G401 (cell line): ENCODE data around the gene CD9. TPM values are rescaled to one million over a fixed set of nuclear protein-coding genes. Genes with fewer than 3 reads are reported as not detected.
"Not testable (repeated sequence)": the region's sequence is repeated elsewhere in the genome, so short reads cannot be mapped to it uniquely, and the experiment has no call there.

ENCODE experiments used
- DNase-seq: peaks from one replicate; pipeline ENCODE4 v3.0.0-alpha.2; 2015; ENCODE audit warnings: low spot score
- in situ Hi-C: cut with HindIII; loops from 2 replicates; pipeline ENCODE4 v1.10.0; 2016; ENCODE audit warnings: low sequenced_read_pairs, mixed read lengths
- total RNA-seq: library from RNA; depleted of rRNA; stranded (reverse); fragments of >200 nt; shearing (Covaris generic); gene quantifications from 2 replicates; pipeline ENCODE4 v1.2.3, GENCODE V29; 2014

Gene CD9
- total RNA-seq, 1 experiment from 2014 or later, result 46.6 TPM

DNA sequence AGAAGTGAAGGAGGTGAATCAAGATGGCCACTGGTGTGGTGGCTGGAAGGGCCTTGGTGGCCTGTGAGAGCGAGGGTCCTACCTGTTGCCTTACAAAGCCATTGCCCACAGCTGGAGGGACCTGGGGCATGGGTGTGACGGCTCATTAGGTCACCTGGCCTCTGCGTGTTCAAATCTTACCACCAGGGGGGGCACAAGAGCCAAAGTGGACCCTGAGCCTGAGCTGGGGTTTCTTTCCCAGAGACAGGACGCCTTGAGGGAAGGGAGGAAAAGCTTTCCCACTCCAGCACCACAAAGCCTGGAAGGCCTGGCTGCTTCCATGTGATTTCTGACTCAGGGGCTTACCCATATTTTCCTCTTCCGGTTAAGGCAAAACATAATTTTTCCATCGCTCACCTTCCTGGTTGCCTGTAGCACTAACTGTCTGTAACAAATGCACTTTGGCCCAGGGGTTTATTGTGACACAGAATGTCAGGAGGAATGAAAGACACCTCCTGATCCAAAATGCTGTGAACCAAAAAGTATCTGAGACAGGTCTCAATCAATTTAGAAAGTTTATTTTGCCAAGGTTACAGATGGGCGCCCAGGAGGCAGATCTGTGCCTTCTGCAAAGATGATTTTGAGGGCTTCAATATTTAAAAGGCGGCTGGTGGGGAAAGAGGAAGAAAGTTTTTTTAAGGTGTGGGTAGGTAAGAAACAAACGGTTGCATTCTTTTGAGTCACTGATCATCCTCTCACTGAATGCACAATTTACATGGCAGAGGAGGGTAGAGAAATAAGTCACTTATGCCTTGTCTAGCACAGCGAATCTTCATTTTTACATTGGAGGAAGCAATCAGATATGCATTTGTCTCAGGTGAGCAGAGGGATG lies 4.3 kb upstream of the CD9 start:
- in situ Hi-C loops, result no loop called here
- peak; percentile 71 for DNase-seq

DNA sequence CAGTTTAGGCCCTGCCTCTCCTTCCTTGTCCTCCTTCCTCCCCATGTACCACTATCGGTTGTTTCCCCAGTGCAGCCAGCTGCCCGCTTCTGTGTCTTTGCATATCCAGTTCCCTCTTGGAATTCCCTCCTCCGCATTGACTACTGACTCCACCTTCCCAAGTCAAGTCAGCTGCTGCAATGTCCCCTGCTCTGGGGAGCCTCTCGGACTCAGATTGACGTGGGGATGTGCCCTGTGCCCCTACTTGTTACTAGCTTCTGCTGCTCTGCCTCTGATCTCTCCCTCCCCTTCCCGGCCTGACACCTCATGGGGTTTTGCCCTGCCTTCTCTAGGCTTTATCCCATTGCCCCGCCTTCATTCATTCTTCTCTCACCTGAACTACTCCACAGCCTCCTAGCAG lies 2.1 kb upstream of the CD9 start:
- no peak for DNase-seq
- in situ Hi-C loops, result no loop called here

DNA sequence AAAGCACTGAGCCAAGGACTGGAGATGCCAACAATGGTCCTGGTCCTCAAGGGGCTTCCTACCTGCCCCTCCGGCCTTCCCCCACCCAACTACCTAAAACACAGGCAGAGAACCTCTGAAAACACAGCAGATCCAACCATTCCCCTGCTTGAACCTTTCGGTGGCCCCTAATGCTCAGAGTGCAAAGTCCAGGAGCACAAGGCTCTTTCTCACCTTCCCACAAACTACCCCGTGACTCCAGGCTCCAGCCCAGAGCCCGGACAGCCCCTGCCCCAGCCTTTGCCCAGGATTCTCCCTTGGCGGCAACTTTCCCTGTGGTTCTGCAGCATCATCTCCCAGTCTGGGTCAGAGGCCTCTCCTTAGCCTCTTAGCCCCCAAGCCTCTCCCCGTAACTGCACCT lies 1.6 kb upstream of the CD9 start:
- DNase-seq, result no peak
- in situ Hi-C loops, result no loop called here

DNA sequence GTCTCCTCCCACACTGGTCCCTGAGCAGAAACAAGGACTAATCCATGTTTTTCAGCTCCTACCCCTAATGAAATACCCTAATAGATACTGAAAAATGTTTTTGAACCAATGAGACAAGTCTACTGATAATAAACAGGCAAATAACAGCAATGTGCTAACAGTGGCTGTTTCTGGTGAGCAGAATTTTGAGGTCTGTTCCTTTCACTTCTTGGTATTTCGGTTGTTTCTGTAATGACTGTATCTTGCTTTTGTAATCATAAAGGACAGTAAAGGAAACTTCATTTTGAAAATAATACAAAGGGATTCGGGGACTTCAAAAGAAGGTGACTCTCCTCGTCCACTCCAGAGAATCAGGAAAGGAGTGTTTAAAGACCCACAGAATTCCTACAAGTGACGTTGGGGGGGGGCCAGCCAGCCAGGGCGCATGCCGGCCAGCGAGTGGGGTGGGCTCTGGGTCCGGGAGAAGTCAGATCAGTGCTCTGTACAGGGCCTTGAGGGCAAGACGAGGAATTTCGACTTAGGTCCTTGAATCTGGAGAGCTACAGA lies 1.1 kb upstream of the CD9 start:
- in situ Hi-C loops, result no loop called here
- no peak for DNase-seq

DNA sequence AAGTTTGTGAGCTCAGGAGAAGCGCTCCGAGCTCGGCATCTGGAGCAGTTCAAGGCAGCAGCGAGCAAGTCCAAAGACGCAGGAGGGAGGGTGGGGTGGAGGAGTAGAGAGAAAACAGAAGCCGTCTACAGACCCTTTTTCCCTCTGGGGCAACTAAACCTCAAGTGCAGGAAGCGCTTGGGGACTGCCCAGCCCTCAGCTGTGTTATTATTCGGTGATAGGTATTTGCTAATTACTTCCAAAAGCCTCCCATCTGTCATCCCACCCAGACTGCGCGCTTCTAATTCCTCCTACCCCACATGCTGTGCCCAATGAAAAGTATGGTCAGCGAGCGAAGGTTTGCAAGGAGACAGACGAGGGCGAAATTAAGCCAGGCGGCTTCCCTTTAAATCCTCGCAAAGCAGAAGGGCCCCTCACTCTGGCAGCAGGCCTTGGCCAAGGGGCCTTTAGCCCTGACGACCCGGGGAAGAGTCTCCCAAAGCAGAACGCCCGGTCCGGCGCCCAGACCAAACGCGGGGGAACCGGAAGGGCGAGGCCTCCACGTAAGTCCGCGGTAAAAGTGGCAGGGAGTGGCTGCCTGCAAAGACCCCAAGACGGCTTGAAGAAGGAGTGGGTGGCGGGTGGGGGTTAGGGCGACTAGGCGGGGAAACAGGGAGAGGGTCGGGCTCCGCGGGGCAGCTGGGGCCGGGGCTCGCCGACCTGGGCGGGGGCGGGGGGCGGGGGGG lies 507 bp upstream of the CD9 start:
- in situ Hi-C loops, result no loop called here

DNA sequence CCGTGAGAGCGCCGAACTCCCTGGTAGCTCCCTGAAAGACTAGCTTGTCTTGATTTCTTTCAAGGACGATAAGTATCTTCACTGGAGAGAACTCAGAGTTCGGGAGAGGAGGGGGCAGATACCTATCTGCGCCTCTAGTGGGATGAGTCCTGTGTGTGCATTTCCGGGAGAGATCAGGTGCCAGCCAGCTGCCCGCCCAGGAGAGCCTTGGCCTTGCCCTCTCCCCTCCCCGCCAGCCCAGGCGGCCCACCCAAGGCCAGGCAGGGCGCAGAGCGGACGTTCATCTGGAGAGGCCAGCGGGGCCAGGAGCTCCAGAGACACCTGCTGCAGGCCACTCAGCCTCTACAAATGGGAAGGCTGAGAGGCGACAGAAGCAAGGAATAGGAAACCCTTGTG lies 1.0 kb downstream of the CD9 start:
- in situ Hi-C loops, result no loop called here
- no peak for DNase-seq

More for the DNA sequence above, 507 bp upstream of the CD9 start:
- no peak for DNase-seq

DNA sequence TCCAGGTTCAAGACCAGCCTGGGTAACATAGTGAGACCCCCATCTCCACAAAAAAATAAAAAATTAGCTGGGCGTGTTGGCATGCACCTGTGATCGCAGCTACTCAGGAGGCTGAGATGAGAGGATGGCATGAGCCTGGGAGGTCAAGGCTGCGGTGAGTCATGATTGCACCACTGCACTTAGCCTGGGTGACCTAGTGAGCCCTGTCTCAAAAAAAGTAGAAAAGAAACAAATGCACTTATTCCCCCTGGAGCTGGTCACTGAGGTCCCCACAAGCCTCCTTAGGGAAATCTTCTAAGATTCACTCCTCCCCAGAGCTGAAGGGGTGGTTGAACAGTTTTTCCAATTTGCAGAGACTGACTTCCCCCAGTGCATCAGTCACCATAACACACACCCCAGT lies 1.6 kb downstream of the CD9 start:
- in situ Hi-C loops, result no loop called here
- no peak for DNase-seq

DNA sequence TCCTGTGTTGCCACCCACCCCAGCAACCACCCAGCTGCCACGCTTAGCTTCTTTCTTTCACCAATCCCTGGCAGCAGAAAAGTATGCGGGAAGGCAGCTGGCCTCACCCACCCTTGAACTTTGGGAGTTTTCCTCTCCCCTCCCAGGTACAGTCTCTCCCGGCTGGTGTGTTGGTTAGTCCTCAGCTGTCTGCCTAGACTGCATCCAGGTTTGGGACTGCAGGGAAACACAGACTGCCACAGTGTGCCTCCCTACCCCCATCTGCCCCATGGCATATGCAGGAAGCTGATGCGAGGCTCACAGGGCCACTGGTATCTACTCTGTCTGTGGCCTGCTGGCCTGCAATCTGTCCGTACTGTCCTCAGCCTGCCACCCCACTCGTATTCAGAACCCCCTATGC lies 2.1 kb downstream of the CD9 start:
- no peak for DNase-seq
- in situ Hi-C loops, result no loop called here

DNA sequence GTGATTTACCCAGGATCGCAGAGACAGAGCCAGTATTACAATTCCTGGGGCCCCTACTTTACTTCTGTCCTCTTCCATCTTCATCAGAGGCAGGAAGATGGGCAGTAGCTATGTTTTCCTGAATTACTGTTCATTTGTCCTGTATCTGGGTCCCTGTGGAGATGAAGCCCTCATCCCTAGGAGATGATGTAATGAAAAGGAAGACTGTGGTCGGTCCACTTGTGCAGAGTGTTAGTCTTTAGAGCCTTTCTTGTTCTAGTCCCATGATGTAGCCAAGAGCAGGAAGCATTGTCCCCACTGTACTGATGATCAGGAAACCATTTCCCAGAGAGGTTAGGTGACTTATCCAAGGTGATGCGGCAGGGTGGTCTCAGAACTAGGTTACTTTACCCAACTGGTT lies 2.6 kb downstream of the CD9 start:
- in situ Hi-C loops, result no loop called here
- DNase-seq, result no peak

DNA sequence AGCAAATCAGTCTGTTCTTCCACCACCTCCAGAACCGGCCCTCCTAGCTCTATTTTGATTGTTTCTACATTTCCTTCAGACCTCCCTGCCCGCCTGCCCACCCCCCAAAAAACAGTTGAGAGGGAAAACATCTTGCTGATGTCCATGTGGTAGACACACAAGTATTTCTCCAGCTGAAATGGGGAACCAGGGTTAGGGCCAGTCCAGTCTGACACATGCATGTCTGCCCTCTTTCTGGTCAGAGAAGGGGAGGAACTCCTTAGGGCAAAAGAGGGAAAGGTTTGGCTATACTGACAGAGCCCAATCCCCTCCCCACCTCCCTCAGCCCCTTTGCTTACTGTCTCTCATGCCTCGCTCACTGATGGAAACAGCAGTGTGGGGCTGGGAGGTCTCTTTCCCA lies 3.4 kb downstream of the CD9 start:
- in situ Hi-C loops, result no loop called here
- DNase-seq, result no peak

DNA sequence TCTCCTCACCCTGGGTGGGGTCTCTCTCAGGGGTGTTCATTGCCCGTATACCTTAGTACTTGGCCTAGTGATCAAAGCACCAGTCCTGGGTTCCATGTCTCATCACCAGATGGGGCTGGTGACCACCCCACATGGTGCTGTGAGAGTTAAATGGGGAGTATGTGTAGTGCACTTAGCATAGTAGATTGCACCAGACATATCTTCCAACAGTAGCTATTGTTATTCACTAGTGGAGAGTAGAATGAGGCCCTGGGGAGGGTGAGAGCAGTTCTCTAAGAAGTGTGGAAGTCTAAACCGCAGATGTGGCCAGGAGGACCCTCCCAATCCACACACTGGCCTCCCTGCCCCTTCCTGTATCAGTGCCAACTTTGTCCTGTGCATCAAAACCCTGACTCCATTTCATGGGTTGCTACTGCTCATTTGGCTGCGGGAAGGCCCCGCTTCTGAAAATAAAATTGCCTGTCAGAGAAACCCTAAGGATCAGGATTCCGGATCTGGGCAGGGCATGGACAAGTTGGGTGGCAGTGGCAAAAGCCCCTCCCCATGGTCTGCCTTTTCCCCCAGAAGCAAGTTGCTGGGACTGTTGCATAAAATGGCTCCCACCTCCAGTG lies 4.4 kb downstream of the CD9 start:
- no peak for DNase-seq
- in situ Hi-C loops, result no loop called here

DNA sequence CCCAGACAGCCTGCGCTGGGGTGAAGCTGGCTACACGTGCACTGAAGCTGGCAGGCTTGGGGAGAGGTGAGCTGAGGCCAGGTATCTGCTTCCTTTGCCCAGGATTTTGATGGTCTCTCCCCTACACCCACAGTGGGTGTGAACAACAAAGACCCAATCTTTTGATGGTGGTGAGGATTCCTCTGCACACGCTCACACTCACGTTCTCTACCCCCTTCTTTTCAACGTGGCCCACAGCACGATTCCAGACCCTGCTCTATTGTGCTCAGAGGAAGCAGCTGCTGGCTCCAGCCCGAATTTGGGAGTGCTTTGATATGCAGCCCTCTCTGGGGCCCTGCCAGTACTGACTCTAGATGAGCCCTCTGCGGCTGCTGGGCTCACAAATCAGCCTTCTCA lies 4.9 kb downstream of the CD9 start:
- DNase-seq, result no peak
- in situ Hi-C loops, result no loop called here

DNA sequence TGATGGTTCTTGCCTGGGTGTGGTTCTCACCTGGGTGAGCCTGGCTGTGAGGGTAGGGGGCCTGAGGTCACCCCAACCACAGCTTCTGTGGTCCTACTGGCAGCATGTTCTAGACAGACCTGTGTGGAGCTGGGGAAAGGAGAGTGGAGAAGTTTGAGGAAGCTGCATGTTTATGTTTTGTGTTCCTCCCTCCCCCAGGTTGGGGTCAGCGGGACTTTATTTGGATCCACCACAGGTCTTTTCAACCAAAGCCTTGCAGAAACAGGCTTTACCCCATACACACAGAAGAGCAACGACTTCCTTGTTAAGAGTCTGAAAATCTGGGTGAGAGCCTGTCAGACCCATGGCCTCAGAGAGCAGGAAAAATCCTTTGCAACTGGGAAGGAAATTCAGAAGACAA lies 5.6 kb downstream of the CD9 start:
- in situ Hi-C loops, result no loop called here
- no peak for DNase-seq

DNA sequence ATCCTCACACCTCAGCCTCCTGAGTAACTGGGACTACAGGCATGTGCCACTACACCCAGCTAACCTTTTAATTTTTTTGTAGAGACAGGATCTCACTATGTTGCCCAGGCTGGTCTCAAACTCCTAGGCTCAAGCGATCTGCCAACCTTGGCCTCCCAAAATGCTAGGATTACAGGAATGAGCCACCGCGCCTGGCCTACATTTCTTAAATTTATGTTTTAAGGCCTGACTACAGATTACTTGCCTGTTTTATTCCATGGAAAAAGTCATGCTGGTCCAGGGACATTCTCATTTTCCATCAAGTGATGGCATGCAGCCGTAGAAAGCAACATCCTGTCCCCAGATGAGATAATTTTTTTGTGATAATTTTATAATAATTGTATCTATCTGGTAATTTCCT lies 6.1 kb downstream of the CD9 start:
- DNase-seq, result no peak
- in situ Hi-C loops, result no loop called here

DNA sequence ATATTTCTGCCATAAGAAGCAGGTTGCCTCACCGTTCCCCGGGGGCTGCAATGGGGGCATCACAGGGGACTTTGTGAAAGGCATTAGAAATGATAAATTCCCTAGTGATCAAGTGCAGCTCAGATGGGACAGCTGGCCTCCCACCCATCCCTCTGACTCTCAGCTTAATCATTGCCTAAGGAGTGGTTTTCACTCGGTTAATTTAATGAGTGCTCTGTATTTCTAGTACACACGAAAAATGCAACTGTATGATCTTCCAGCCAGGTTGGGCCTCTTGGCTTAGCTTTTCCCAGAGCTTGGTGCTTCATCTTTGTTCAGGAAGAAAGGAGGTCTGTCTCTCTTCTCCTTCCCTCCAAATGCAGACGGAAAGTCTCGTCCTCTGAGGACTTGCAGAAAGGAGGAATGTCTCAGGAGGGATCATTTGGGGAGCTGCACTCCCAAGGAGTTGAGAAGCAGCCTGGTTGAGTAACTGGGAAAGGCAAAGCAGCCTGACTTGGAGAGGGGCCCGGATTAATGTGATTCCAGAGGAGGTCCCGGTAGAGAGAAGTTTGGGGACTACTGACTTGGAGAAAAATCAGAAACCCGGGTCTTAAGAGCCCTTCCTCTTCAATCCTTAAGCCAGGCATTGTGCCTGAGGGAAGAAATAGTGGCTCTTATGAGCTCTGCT lies 7.2 kb downstream of the CD9 start:
- DNase-seq, result no peak
- in situ Hi-C loops, result no loop called here

DNA sequence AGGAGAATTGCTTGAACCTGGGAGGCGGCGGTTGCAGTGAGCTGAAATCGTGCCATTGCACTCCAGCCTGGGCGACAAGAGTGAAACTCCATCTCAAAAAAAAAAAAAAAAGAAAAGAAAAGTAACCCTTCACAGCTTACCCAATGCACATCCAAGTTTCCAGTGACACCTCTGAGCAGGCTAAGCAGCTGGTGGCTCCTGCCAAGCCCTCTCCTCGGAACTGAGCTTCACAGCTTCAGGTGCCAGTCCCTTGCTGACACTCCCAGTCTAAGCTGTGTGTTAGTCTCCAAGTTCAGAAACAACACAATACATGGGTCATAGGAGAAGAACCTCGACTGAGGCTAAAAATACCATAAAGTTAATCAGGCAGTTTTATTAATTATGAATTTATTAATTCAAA lies 7.9 kb downstream of the CD9 start:
- no peak for DNase-seq
- in situ Hi-C loops, result no loop called here

DNA sequence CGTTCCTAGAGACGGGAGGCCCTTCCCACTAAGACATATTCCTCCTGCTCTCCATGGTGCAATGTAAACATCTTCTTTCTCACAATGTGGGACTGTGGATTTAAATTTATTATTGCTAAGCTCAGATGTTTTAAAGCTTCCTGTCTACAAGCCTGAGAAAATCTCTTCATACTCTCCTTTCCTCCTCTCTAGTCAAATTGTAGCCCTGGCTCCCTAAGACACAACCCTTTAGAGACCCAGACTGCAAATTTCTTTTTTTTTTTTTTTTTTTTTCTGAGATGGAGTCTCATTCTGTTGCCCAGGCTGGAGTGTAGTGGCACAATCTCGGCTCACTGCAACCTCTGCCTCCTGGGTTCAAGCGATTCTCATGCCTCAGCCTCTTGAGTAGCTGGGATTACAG lies 9.2 kb downstream of the CD9 start:
- DNase-seq, in situ Hi-C loops: not testable (repeated sequence)

DNA sequence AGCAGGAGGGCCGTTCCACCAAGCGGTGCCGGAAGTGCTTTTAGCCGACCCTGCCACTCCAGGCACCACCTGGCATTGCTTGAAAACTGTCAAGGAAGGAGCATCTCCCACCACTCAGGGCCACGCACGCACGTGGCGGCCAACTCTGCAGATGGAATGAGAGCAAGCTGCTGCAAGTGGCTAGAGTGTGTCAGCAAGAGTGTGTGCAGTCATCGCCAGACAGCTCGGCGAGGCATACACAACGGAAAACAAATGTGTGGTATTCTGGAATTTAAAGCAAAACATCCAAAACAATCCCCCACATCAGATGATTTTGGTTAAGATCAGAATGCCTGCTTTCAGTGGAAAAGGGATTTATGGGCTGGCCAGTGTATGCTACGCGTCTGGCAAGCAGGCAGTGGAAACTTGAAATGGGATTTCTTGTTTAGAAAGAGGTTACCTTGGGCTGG lies 11.2 kb downstream of the CD9 start:
- in situ Hi-C loops, result no loop called here

DNA sequence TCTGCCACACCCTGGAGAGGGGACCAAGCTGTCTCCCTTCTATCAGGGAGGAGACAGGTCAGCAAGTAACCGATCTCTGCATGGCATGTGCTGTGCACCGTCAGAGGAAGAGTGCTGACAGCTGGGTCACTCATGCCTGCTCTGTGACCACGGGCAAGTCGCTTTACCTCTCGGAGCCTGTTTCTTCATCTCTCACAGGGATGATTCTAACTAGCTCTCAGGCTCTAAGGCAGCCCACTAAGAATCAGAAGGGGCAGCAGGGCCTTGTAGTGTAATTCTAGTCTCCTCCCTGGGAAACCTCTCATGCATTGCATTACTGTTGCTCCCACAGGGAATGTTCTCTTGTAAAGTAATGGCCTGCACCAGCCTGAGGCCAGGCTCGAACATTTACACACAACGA lies 11.9 kb downstream of the CD9 start:
- no peak for DNase-seq
- in situ Hi-C loops, result no loop called here

More for the DNA sequence above, 11.2 kb downstream of the CD9 start:
- DNase-seq, result no peak

DNA sequence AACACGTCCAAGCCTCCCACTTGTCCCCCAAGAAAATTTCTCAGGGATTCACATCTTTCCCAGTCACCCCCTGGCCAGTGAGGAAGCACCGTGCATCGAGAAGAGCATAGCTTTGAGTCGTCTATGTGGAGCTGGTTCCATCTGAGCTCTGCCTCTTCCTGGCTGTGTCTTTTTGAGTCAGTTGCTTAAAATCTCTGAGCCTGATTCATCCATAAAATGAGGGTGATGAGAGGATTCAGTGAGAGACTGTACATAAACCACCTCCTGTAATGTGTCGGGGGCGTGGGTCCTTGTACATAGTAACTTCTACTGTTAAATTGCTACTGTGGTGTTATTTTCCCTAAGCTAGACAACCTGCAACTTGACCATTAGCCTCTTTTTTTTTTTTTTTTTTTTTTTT lies 13.8 kb downstream of the CD9 start:
- in situ Hi-C loops, result no loop called here
- no peak for DNase-seq
